ENCODE data around the gene SLC49A4. TPM values are rescaled to one million over a fixed set of nuclear protein-coding genes. Genes with fewer than 3 reads are reported as not detected.
A peak's percentile ranks its signal among the peaks of the same experiment; 100 is the strongest.

Gene SLC49A4
- total RNA-seq, 1 donor: 43.4 TPM

DNA sequence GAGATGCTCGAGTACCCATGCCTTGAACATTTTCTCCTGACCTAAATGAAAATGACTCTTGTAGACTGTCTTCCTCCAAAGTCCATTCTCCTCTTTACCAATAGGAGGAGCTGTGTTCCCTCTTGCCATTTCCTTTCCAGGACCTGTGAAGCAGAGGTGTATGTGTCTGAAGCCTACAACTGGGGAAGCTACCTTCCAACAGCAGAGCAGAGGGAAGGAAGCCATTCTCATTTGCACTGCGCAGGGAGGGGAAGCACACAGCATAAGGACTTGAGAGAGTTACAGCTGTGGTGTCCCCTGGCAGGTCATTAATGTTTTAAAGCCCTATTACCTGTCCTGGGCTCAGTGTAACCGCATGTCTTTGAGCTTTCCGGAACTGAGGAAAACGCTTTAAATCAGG lies 39.9 kb upstream of the SLC49A4 start:
- Histone ChIP-seq H4K20me1 (ENCODE audit: insufficient read depth, low read length) (no peaks in the 10 kb centered on the region), H2AFZ (ENCODE audit: low read length) (no peak overlapping the region), H3K27me3 (ENCODE audit: insufficient read depth, low read length) (no peaks in the 10 kb centered on the region), H3K9me3 (ENCODE audit: low read depth, low read length) (no peaks in the 10 kb centered on the region), H3K4me3 (ENCODE audit: insufficient read depth, low read length) (no peak overlapping the region), H3K79me2 (ENCODE audit: insufficient read depth, low read length) (no peaks in the 10 kb centered on the region), H3K27ac (ENCODE audit: low read depth, low read length) (no peak overlapping the region), H3K4me1 (ENCODE audit: insufficient read depth, low read length) (no peaks in the 10 kb centered on the region), H3K36me3 (ENCODE audit: insufficient read depth, low read length) (no peaks in the 10 kb centered on the region), H3K4me2 (ENCODE audit: insufficient read depth, low read length) (no peak overlapping the region)
- peak; percentile 56 for DNase-seq (ENCODE audit: insufficient read length, low spot score, missing footprints)
- TF ChIP-seq, protein P1, sequence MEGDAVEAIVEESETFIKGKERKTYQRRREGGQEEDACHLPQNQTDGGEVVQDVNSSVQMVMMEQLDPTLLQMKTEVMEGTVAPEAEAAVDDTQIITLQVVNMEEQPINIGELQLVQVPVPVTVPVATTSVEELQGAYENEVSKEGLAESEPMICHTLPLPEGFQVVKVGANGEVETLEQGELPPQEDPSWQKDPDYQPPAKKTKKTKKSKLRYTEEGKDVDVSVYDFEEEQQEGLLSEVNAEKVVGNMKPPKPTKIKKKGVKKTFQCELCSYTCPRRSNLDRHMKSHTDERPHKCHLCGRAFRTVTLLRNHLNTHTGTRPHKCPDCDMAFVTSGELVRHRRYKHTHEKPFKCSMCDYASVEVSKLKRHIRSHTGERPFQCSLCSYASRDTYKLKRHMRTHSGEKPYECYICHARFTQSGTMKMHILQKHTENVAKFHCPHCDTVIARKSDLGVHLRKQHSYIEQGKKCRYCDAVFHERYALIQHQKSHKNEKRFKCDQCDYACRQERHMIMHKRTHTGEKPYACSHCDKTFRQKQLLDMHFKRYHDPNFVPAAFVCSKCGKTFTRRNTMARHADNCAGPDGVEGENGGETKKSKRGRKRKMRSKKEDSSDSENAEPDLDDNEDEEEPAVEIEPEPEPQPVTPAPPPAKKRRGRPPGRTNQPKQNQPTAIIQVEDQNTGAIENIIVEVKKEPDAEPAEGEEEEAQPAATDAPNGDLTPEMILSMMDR (IDR thresholded peaks at IDR 0.05; ENCODE audit: extremely low read depth, low read depth, low read length): peak; percentile 88

DNA sequence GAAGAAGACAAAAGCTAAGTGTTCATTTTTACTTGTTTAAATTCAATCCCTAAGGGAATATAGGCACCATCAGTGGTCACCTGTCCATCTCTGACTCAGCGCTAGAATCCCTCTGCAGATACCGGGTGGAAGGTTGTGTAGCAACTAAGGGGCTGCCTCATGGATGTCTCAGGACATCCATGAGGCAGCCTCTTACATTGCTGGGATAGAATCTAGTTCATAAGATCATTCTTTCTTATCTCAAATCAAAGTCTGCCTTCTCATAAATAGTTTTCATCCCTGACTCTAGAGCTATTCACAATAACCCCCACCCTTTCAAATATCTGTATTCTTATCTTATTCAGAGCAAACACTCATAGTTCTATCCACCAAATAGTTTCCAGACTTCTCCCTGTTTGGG lies 39.4 kb upstream of the SLC49A4 start:
- no peaks in the 10 kb centered on the region for H3K27me3 ChIP-seq (ENCODE audit: insufficient read depth, low read length)
- H2AFZ ChIP-seq (ENCODE audit: low read length): no peak overlapping the region
- H4K20me1 ChIP-seq (ENCODE audit: insufficient read depth, low read length): no peaks in the 10 kb centered on the region
- no peak overlapping the region for H3K27ac ChIP-seq (ENCODE audit: low read depth, low read length)
- H3K9me3 ChIP-seq (ENCODE audit: low read depth, low read length): no peaks in the 10 kb centered on the region
- H3K79me2 ChIP-seq (ENCODE audit: insufficient read depth, low read length): no peaks in the 10 kb centered on the region
- H3K4me3 ChIP-seq (ENCODE audit: insufficient read depth, low read length): no peak overlapping the region
- H3K4me2 ChIP-seq (ENCODE audit: insufficient read depth, low read length): no peak overlapping the region
- TF ChIP-seq, protein P1 (IDR thresholded peaks at IDR 0.05; ENCODE audit: extremely low read depth, low read depth, low read length): no peak
- H3K4me1 ChIP-seq (ENCODE audit: insufficient read depth, low read length): no peaks in the 10 kb centered on the region
- DNase-seq (ENCODE audit: insufficient read length, low spot score, missing footprints): no peak
- H3K36me3 ChIP-seq (ENCODE audit: insufficient read depth, low read length): no peaks in the 10 kb centered on the region

DNA sequence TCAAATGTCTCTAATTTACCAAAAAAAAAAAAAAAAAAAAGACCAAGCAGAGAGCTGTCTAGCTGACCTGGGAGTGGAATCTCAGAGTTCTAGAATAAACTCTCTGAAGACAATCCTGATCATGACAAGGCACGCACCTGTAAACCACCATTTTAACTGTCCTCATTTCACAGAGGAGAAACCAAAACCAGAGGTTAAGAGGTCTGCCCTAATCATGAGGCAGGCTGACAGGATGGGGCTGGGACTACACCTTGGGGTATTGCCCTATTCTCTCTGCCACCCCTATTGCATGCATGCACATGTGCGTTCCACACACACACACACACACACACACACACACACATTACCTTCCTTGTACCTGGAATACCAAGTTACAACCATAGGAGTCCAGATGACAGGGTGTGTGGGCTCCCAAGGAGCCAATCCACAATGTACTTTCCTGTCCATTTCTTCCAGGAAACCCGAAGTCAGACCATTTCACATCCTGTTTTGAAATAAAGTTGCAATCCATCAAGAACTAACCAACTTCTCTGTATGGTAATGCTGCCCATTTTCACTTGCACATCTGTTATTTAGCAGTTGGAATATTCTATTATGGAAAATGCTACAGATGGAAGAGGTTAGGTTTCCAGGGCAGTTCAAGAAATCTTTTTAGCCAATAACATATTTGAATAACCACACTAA lies 35.9 kb upstream of the SLC49A4 start:
- TF ChIP-seq, protein P1 (IDR thresholded peaks at IDR 0.05; ENCODE audit: extremely low read depth, low read depth, low read length): no peak
- H3K4me1 ChIP-seq (ENCODE audit: insufficient read depth, low read length): no peaks in the 10 kb centered on the region
- H3K36me3 ChIP-seq (ENCODE audit: insufficient read depth, low read length): no peaks in the 10 kb centered on the region
- no peak overlapping the region for H3K27ac ChIP-seq (ENCODE audit: low read depth, low read length)
- H3K9me3 ChIP-seq (ENCODE audit: low read depth, low read length): no peaks in the 10 kb centered on the region
- no peaks in the 10 kb centered on the region for H3K27me3 ChIP-seq (ENCODE audit: insufficient read depth, low read length)
- H3K4me2 ChIP-seq (ENCODE audit: insufficient read depth, low read length): no peak overlapping the region
- DNase-seq (ENCODE audit: insufficient read length, low spot score, missing footprints): no peak
- no peaks in the 10 kb centered on the region for H3K79me2 ChIP-seq (ENCODE audit: insufficient read depth, low read length)
- no peak overlapping the region for H2AFZ ChIP-seq (ENCODE audit: low read length)
- no peak overlapping the region for H3K4me3 ChIP-seq (ENCODE audit: insufficient read depth, low read length)
- no peaks in the 10 kb centered on the region for H4K20me1 ChIP-seq (ENCODE audit: insufficient read depth, low read length)

DNA sequence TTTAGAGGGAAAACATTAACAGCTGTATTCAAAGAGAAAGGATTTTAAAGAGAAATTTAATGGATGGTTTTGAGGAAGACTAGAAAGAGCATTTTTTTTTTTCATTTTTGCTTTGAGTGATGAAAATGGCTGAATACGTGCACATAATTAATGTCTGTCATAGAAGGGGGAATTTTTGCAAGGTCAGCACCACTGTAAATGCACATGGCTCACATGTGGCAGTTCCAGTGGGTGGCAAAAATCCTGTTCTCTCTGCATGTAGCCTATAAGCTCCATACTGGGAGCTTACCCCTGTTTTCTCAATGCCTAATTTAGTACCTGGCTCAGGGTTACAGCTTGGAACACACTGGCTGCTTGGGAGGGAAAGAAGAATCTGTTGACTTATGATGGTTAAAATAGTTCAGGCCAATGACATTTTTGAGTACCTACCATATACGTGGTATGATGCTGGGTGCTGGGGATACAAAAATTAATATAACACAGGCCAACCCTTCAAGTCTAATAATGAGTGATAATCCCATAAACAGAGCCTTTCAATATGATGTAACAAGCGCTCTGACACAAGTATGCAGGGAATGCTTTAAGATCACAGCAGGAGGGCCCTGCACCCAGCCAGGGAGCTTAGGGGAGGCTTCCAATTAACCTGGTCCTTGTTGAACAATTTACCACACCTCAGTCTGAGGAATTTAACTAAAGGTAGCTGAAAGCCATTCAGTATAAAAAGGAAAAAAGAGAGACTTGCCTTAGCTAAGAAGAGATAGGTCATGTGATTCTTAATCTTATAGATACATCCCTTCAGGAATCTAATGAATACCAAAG lies 34.2 kb upstream of the SLC49A4 start:
- no peaks in the 10 kb centered on the region for H3K79me2 ChIP-seq (ENCODE audit: insufficient read depth, low read length)
- no peak overlapping the region for H2AFZ ChIP-seq (ENCODE audit: low read length)
- no peak for DNase-seq (ENCODE audit: insufficient read length, low spot score, missing footprints)
- no peaks in the 10 kb centered on the region for H3K4me1 ChIP-seq (ENCODE audit: insufficient read depth, low read length)
- H3K9me3 ChIP-seq (ENCODE audit: low read depth, low read length): no peaks in the 10 kb centered on the region
- TF ChIP-seq, protein P1 (IDR thresholded peaks at IDR 0.05; ENCODE audit: extremely low read depth, low read depth, low read length): no peak
- H3K36me3 ChIP-seq (ENCODE audit: insufficient read depth, low read length): no peaks in the 10 kb centered on the region
- no peak overlapping the region for H3K4me3 ChIP-seq (ENCODE audit: insufficient read depth, low read length)
- H3K4me2 ChIP-seq (ENCODE audit: insufficient read depth, low read length): no peak overlapping the region
- no peak overlapping the region for H3K27ac ChIP-seq (ENCODE audit: low read depth, low read length)
- no peaks in the 10 kb centered on the region for H4K20me1 ChIP-seq (ENCODE audit: insufficient read depth, low read length)
- H3K27me3 ChIP-seq (ENCODE audit: insufficient read depth, low read length): no peaks in the 10 kb centered on the region

Measured in osteoblast (primary cell).